Measurements from ENCODE around the gene PTOV1. TPM values are rescaled to one million over a fixed set of nuclear protein-coding genes. Genes with fewer than 3 reads are reported as not detected.

The PTOV1 gene
- total and polyA plus RNA-seq, 10 of the 15 experiments (the other 5 are each of a cell fraction or from before 2014, with no cell fraction given): 3.2 to 83.5 (median 22.3) TPM

DNA sequence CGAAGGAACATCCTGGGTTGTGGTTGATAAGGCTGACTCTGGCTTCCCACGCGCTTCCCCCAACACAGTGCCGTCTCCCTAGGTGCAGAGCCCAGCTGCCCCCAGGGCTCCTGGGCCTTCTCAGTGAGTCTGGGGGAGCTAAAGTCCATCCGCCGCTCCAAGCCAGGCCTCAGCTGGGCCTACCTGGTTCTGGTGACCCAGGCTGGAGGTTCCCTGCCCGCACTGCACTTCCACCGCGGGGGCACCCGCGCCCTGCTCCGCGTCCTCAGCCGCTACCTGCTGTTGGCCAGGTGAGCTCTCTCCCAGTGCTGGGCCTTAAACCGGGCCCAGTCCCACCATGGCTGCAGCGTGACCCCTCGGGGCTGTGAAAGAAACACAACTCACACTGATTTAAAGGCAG is 30.2 kb downstream of the PTOV1 start:
- POLR2A ChIA-PET: interaction anchor here (1.4 to 1.6 kb wide), 2 partner anchors 12 to 46 kb away, joined by 4 to 5 read pairs; no protein-coding TSS in a partner anchor
- Histone ChIP-seq H3K79me2 (ENCODE audit: control insufficient read depth, insufficient read depth, low read length) (peaks cover 8% of the 10 kb centered on the region), H3K36me3 (ENCODE audit: control insufficient read depth in 2 of 2, insufficient read depth in 2 of 2, low read length in 1 of 2) (peaks cover 8 to 13% of the 10 kb centered on the region in 2 experiments), H3K27ac (ENCODE audit: control insufficient read depth, insufficient read depth) (no peak overlapping the region), H3K27me3 (replicated peaks in 1 of 2; ENCODE audit: control insufficient read depth in 2 of 2, insufficient read depth in 2 of 2, low read length in 1 of 2) (no peaks in the 10 kb centered on the region), H3K4me2 (ENCODE audit: control insufficient read depth, insufficient read depth) (no peak overlapping the region), H3K4me3 (no peak overlapping the region), H4K20me1 (ENCODE audit: control insufficient read depth, insufficient read depth) (no peaks in the 10 kb centered on the region), H2AFZ (ENCODE audit: control insufficient read depth, low read depth, low read length) (no peak overlapping the region), H3K4me1 (ENCODE audit: control insufficient read depth, insufficient read depth, low read length) (peaks cover 8% of the 10 kb centered on the region), H3K9me3 (replicated peaks; ENCODE audit: control insufficient read depth, insufficient read depth, low read length) (no peaks in the 10 kb centered on the region; the same call in 2 of the 3 replicates), H3K9ac (ENCODE audit: control insufficient read depth, insufficient read depth, low read length) (no peak overlapping the region)
- BruUV-seq (replicated peaks): no TSS peak
- intact Hi-C loops (cut with micrococcal nuclease; ENCODE audit: unreplicated experiment) (no loop called here), in situ Hi-C loops (cut with MboI) (loop anchor here (25.0 kb wide), 1 partner anchor 1244 kb away; the partner anchor contains the start of genes CA11 and DBP)
- CTCF ChIA-PET: no interaction called here
- ATAC-seq (no peak), FAIRE-seq (no peak), DNase-seq (ENCODE audit: low read depth, low spot score) (no peak)
- SMC1A ChIA-PET (ENCODE audit: uncharacterized antibody, unreplicated experiment): no interaction called here
- TF ChIP-seq STAT3 (IDR thresholded peaks at IDR 0.05; ENCODE audit: low read depth, low read length): no peak
- TF ChIP-seq ZNF217 (IDR thresholded peaks at IDR 0.05): no peak
- 92% methylated on average over 17 of the region's 17 CpGs for WGBS (ENCODE audit: insufficient coverage, insufficient replicate concordance, low lambda C conversion rate, missing lambda C conversion rate)
- RAD21 ChIA-PET (ENCODE audit: unreplicated experiment): no interaction called here

DNA sequence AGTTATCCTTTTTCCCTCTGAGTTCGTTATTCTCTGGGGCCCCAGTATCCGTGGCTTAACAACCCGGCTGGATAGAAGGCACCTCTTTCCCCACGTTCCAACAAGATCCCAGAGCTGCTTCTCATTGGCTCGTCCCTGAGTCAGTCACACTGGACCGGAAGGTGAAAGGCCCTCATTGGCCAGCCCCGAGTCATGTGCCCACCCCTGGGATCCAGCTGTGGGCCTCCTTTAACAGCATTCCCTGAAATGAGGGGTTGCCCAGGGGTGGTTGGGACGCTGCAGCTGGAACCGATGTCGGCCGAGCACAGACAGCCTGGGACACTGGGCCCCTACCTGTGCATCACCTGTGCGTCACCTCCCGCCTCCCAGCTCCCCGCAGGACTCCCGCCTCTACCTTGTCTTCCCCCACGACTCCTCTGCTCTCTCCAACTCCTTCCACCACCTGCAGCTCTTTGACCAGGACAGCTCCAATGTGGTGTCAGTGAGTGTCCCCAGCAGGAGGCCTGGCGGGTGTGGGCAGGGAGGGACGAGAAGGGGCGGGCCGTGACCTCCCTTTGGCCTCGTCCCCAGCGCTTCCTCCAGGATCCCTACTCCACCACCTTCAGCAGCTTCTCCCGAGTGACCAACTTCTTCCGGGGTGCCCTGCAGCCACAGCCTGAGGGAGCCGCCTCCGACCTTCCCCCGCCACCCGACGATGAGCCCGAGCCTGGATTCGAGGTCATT is 30.9 kb downstream of the PTOV1 start:
- no peaks in the 10 kb centered on the region for H3K27me3 ChIP-seq (replicated peaks in 1 of 2; ENCODE audit: control insufficient read depth in 2 of 2, insufficient read depth in 2 of 2, low read length in 1 of 2)
- RAD21 ChIA-PET (ENCODE audit: unreplicated experiment): no interaction called here
- no peak for ATAC-seq
- DNase-seq (ENCODE audit: low read depth, low spot score): no peak
- FAIRE-seq: no peak
- POLR2A ChIA-PET: interaction anchor here (1.0 to 1.6 kb wide), 3 partner anchors 12 to 46 kb away, joined by 3 to 5 read pairs (median 4); no protein-coding TSS in a partner anchor
- no peaks in the 10 kb centered on the region; the same call in 2 of the 3 replicates for H3K9me3 ChIP-seq (replicated peaks; ENCODE audit: control insufficient read depth, insufficient read depth, low read length)
- H3K36me3 ChIP-seq (ENCODE audit: control insufficient read depth in 2 of 2, insufficient read depth in 2 of 2, low read length in 1 of 2): peaks cover 8 to 13% of the 10 kb centered on the region in 2 experiments
- SMC1A ChIA-PET (ENCODE audit: uncharacterized antibody, unreplicated experiment): interaction anchor here (1.1 kb wide), 1 partner anchor 13 kb away, joined by 3 read pairs; no protein-coding TSS in a partner anchor
- H3K4me1 ChIP-seq (ENCODE audit: control insufficient read depth, insufficient read depth, low read length): peaks cover 8% of the 10 kb centered on the region
- in situ Hi-C loops (cut with MboI) (loop anchor here (25.0 kb wide), 1 partner anchor 1245 kb away; the partner anchor contains the start of genes CA11 and DBP), intact Hi-C loops (cut with micrococcal nuclease; ENCODE audit: unreplicated experiment) (no loop called here)
- CTCF ChIA-PET: interaction anchor here (0.6 kb wide), 1 partner anchor 191 kb away, joined by 3 read pairs; no protein-coding TSS in a partner anchor
- H3K9ac ChIP-seq (ENCODE audit: control insufficient read depth, insufficient read depth, low read length): no peak overlapping the region
- H4K20me1 ChIP-seq (ENCODE audit: control insufficient read depth, insufficient read depth): no peaks in the 10 kb centered on the region
- no peak overlapping the region for H2AFZ ChIP-seq (ENCODE audit: control insufficient read depth, low read depth, low read length)
- 84% methylated on average over 30 of the region's 31 CpGs for WGBS (ENCODE audit: insufficient coverage, insufficient replicate concordance, low lambda C conversion rate, missing lambda C conversion rate)
- no peak overlapping the region for H3K4me2 ChIP-seq (ENCODE audit: control insufficient read depth, insufficient read depth)
- BruUV-seq (replicated peaks): no TSS peak
- peaks cover 6% of the 10 kb centered on the region for H3K79me2 ChIP-seq (ENCODE audit: control insufficient read depth, insufficient read depth, low read length)
- H3K4me3 ChIP-seq: no peak overlapping the region
- no peak overlapping the region for H3K27ac ChIP-seq (ENCODE audit: control insufficient read depth, insufficient read depth)
- TF ChIP-seq, protein P1, sequence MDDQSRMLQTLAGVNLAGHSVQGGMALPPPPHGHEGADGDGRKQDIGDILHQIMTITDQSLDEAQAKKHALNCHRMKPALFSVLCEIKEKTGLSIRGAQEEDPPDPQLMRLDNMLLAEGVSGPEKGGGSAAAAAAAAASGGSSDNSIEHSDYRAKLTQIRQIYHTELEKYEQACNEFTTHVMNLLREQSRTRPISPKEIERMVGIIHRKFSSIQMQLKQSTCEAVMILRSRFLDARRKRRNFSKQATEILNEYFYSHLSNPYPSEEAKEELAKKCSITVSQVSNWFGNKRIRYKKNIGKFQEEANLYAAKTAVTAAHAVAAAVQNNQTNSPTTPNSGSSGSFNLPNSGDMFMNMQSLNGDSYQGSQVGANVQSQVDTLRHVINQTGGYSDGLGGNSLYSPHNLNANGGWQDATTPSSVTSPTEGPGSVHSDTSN (IDR thresholded peaks at IDR 0.05; ENCODE audit: insufficient replicate concordance, low read depth, low read length): peak; percentile 87
- TF ChIP-seq, protein P2, sequence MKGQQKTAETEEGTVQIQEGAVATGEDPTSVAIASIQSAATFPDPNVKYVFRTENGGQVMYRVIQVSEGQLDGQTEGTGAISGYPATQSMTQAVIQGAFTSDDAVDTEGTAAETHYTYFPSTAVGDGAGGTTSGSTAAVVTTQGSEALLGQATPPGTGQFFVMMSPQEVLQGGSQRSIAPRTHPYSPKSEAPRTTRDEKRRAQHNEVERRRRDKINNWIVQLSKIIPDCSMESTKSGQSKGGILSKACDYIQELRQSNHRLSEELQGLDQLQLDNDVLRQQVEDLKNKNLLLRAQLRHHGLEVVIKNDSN (IDR thresholded peaks at IDR 0.05; ENCODE audit: borderline replicate concordance, extremely low read length, insufficient read depth, low read depth, low read length): peak; percentile 53
- TF ChIP-seq NFYB (IDR thresholded peaks at IDR 0.05; ENCODE audit: insufficient read depth, low read depth, low read length) (peak; percentile 51), ZBED1 (IDR thresholded peaks at IDR 0.05; ENCODE audit: borderline replicate concordance) (no peak), POLR2A (IDR thresholded peaks at IDR 0.05; ENCODE audit: low read depth, low read length) (peak; percentile 36; the same call in 1 of the 2 replicates), DPF2 (IDR thresholded peaks at IDR 0.05) (no peak)
- TF ChIP-seq, protein P3, sequence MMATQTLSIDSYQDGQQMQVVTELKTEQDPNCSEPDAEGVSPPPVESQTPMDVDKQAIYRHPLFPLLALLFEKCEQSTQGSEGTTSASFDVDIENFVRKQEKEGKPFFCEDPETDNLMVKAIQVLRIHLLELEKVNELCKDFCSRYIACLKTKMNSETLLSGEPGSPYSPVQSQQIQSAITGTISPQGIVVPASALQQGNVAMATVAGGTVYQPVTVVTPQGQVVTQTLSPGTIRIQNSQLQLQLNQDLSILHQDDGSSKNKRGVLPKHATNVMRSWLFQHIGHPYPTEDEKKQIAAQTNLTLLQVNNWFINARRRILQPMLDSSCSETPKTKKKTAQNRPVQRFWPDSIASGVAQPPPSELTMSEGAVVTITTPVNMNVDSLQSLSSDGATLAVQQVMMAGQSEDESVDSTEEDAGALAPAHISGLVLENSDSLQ (IDR thresholded peaks at IDR 0.05): peak; percentile 93
- TF ChIP-seq, protein P4, sequence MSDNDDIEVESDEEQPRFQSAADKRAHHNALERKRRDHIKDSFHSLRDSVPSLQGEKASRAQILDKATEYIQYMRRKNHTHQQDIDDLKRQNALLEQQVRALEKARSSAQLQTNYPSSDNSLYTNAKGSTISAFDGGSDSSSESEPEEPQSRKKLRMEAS (IDR thresholded peaks at IDR 0.05; ENCODE audit: low read depth, low read length): no peak
- TF ChIP-seq, protein P5, sequence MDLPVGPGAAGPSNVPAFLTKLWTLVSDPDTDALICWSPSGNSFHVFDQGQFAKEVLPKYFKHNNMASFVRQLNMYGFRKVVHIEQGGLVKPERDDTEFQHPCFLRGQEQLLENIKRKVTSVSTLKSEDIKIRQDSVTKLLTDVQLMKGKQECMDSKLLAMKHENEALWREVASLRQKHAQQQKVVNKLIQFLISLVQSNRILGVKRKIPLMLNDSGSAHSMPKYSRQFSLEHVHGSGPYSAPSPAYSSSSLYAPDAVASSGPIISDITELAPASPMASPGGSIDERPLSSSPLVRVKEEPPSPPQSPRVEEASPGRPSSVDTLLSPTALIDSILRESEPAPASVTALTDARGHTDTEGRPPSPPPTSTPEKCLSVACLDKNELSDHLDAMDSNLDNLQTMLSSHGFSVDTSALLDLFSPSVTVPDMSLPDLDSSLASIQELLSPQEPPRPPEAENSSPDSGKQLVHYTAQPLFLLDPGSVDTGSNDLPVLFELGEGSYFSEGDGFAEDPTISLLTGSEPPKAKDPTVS (IDR thresholded peaks at IDR 0.05; ENCODE audit: low read depth, low read length): no peak

All from GM12878 (cell line).